HepG2 (cell line): ENCODE data around the gene CAPS. TPM values are rescaled to one million over a fixed set of nuclear protein-coding genes. Genes with fewer than 3 reads are reported as not detected.

Experiments used
- CHD4 ChIP-seq: fragments of 200-600 bp; sonication (generic); IDR thresholded peaks from 2 replicates; pipeline ENCODE4 v1.7.0; 2017; ENCODE audit warnings: mild to moderate bottlenecking, low read length, borderline replicate concordance
- DMAP1 ChIP-seq: IDR thresholded peaks from 2 replicates; pipeline ENCODE4 v1.6.1; 2016
- GATAD2A ChIP-seq: IDR thresholded peaks from 2 replicates; pipeline ENCODE4 v1.6.1; 2016
- GPBP1L1 ChIP-seq: sonication (generic); formaldehyde crosslinking; IDR thresholded peaks from 2 replicates; pipeline ENCODE4 v1.5.0; 2020; ENCODE audit warnings: mild to moderate bottlenecking, missing genetic modification reagents
- KDM4B ChIP-seq: sonication (generic); formaldehyde crosslinking; IDR thresholded peaks from 2 replicates; pipeline ENCODE4 v1.4.0; 2020; ENCODE audit warnings: missing genetic modification reagents
- MEIS2 ChIP-seq: sonication (generic); formaldehyde crosslinking; IDR thresholded peaks from 2 replicates; pipeline ENCODE4 v1.9.0; 2021; ENCODE audit warnings: mild to moderate bottlenecking, missing genetic modification reagents
- MXD3 ChIP-seq: IDR thresholded peaks from 2 replicates; pipeline ENCODE4 v1.6.1; 2016; ENCODE audit warnings: mild to moderate bottlenecking, missing biosample characterization, missing genetic modification reagents
- RFXAP ChIP-seq: sonication (generic); formaldehyde crosslinking; IDR thresholded peaks from 2 replicates; pipeline ENCODE4 v1.4.0; 2020; ENCODE audit warnings: missing genetic modification reagents, borderline replicate concordance
- SYNCRIP ChIP-seq: fragments of 200-400 bp; formaldehyde crosslinking; IDR thresholded peaks from 2 replicates; pipeline ENCODE4 v1.6.1; 2018; ENCODE audit warnings: mild to moderate bottlenecking, low read depth, low read length; ENCODE audit not compliant: insufficient read depth
- THAP7 ChIP-seq: sonication (generic); formaldehyde crosslinking; IDR thresholded peaks from 2 replicates; pipeline ENCODE4 v1.8.1; 2023; ENCODE audit warnings: mild to moderate bottlenecking, missing genetic modification reagents
- XRCC5 ChIP-seq: fragments of 200-400 bp; formaldehyde crosslinking; optimal IDR thresholded peaks from 2 replicates; pipeline ENCODE3; 2017; ENCODE audit warnings: mild to moderate bottlenecking, low read length
- ZBTB1 ChIP-seq: sonication (generic); formaldehyde crosslinking; IDR thresholded peaks from 2 replicates; pipeline ENCODE4 v1.4.0; 2020; ENCODE audit warnings: missing genetic modification reagents, borderline replicate concordance
- ZBTB33 ChIP-seq: sonication (generic); formaldehyde crosslinking; IDR thresholded peaks from 2 replicates; pipeline ENCODE4 v1.4.0; 2020; ENCODE audit warnings: missing genetic modification reagents
- ZBTB7B ChIP-seq: sonication (generic); formaldehyde crosslinking; IDR thresholded peaks from 2 replicates; pipeline ENCODE4 v1.4.0; 2020; ENCODE audit warnings: missing genetic modification reagents
- ZMYM4 ChIP-seq: sonication (generic); formaldehyde crosslinking; IDR thresholded peaks from 2 replicates; pipeline ENCODE4 v1.8.1; 2023; ENCODE audit warnings: mild to moderate bottlenecking, missing genetic modification reagents
- ZNF138 ChIP-seq: sonication (generic); formaldehyde crosslinking; IDR thresholded peaks from 2 replicates; pipeline ENCODE4 v1.5.0; 2020; ENCODE audit warnings: mild to moderate bottlenecking, low read depth, missing genetic modification reagents
- ZNF207 ChIP-seq: fragments of 450-650 bp; IDR thresholded peaks from 2 replicates; pipeline ENCODE4 v1.6.1; 2016; ENCODE audit warnings: antibody characterized with exemption, borderline replicate concordance
- ZNF382 ChIP-seq: sonication (generic); formaldehyde crosslinking; IDR thresholded peaks from 2 replicates; pipeline ENCODE4 v1.5.0; 2020; ENCODE audit warnings: missing genetic modification reagents, mild to moderate bottlenecking, borderline replicate concordance
- ZNF597 ChIP-seq: sonication (generic); formaldehyde crosslinking; IDR thresholded peaks from 2 replicates; pipeline ENCODE4 v1.5.0; 2020; ENCODE audit warnings: missing genetic modification reagents
- ZNF678 ChIP-seq: sonication (generic); formaldehyde crosslinking; IDR thresholded peaks from 2 replicates; pipeline ENCODE4 v1.4.0; 2020; ENCODE audit warnings: mild to moderate bottlenecking, missing genetic modification reagents
- ZNF782 ChIP-seq: sonication (generic); formaldehyde crosslinking; IDR thresholded peaks from 2 replicates; pipeline ENCODE4 v1.4.0; 2020; ENCODE audit warnings: missing genetic modification reagents, mild to moderate bottlenecking, borderline replicate concordance
- ZNF878 ChIP-seq: sonication (generic); formaldehyde crosslinking; IDR thresholded peaks from 2 replicates; pipeline ENCODE4 v1.8.1; 2023; ENCODE audit warnings: mild to moderate bottlenecking, missing genetic modification reagents, moderate library complexity
- polyA plus RNA-seq, 8 experiments: library from polyadenylated mRNA; depleted of rRNA in 3 of 8; stranded (reverse) in 7 of 8; unstranded in 1 of 8; fragments of >200 nt; fragmentation: Illumina TruSeq in 4 of 8; extraction: Trizol in 4 of 8; gene quantifications; 2 replicates each; pipeline versions ENCODE4 v1.2.1 to v1.2.3, GENCODE V29; 2011 to 2016; ENCODE audit warnings: low read depth in 4 of 8, missing spikeins in 1 of 8, mixed read lengths in 1 of 8; ENCODE audit not compliant: insufficient read depth in 1 of 8
- total RNA-seq, 5 experiments: library from RNA; depleted of rRNA; stranded (reverse); fragments of >200 nt; fragmentation: Illumina TruSeq; extraction: Trizol; gene quantifications; 2 replicates each; pipeline ENCODE4 v1.2.3, GENCODE V29; 2016; ENCODE audit warnings: low read depth in 1 of 5

The CAPS gene
- total and polyA plus RNA-seq, 2 of the 13 experiments (the other 11 are each of a cell fraction or from before 2014, with no cell fraction given): 3.1 TPM

- TF ChIP-seq ZNF782 (CRISPR knock-in tag) (no peak), ZNF207 (no peak), GPBP1L1 (CRISPR knock-in tag) (no peak), MEIS2 (CRISPR knock-in tag) (no peak), ZNF878 (CRISPR knock-in tag) (peak; percentile 49; the same call in 1 of the 2 replicates), GATAD2A (CRISPR knock-in tag) (peak; percentile 77), ZNF678 (CRISPR knock-in tag) (0 out of 2 replicates have a peak, but pooled peaks have one; percentile 28), ZBTB1 (CRISPR knock-in tag) (no peak), ZBTB33 (CRISPR knock-in tag) (peak; percentile 75), ZNF597 (CRISPR knock-in tag) (no peak), RFXAP (CRISPR knock-in tag) (0 out of 2 replicates have a peak, but pooled peaks have one; percentile 59), THAP7 (no peak), ZNF138 (no peak), MXD3 (CRISPR knock-in tag) (no peak), ZMYM4 (0 out of 2 replicates have a peak, but pooled peaks have one; percentile 21), ZNF382 (CRISPR knock-in tag) (no peak), XRCC5 (peak; percentile 34), DMAP1 (CRISPR knock-in tag) (0 out of 2 replicates have a peak, but pooled peaks have one; percentile 19), KDM4B (CRISPR knock-in tag) (no peak), SYNCRIP (no peak), CHD4 (no peak), ZBTB7B (CRISPR knock-in tag) (peak; percentile 71; the same call in 1 of the 2 replicates)
These were observed 21.9 kb upstream of the CAPS start (continued) for GRCh38 chr19:5891938-5892771.
